DND-41 (cell line): ENCODE results near the gene ARHGAP18.

Experiments used
- CTCF ChIP-seq: IDR thresholded peaks from 2 replicates; pipeline ENCODE4 v1.5.1; 2012; ENCODE audit warnings: borderline replicate concordance, low read length, moderate library complexity, mild to moderate bottlenecking; ENCODE audit not compliant: poor library complexity, severe bottlenecking; ENCODE audit errors: extremely low read depth
- EZH2 ChIP-seq: IDR thresholded peaks from 3 replicates; pipeline ENCODE4 v1.6.1; 2012; ENCODE audit warnings: borderline replicate concordance, low read depth, mild to moderate bottlenecking, moderate library complexity, low read length, inconsistent platforms; ENCODE audit not compliant: severe bottlenecking

GRCh38 chr6:129678463-129678862 lies 31.5 kb downstream of the ARHGAP18 start:
- TF ChIP-seq CTCF (no peak), EZH2 (no peak)
